Measurements from ENCODE around the gene LYSET. TPM values are rescaled to one million over a fixed set of nuclear protein-coding genes. Genes with fewer than 3 reads are reported as not detected.
A peak's percentile ranks its signal among the peaks of the same experiment; 100 is the strongest.

The LYSET gene
- total and polyA plus RNA-seq, 9 of the 15 experiments (the other 6 are each of a cell fraction or from before 2014, with no cell fraction given) = 7.6 to 36.6 (median 15.9) TPM

DNA sequence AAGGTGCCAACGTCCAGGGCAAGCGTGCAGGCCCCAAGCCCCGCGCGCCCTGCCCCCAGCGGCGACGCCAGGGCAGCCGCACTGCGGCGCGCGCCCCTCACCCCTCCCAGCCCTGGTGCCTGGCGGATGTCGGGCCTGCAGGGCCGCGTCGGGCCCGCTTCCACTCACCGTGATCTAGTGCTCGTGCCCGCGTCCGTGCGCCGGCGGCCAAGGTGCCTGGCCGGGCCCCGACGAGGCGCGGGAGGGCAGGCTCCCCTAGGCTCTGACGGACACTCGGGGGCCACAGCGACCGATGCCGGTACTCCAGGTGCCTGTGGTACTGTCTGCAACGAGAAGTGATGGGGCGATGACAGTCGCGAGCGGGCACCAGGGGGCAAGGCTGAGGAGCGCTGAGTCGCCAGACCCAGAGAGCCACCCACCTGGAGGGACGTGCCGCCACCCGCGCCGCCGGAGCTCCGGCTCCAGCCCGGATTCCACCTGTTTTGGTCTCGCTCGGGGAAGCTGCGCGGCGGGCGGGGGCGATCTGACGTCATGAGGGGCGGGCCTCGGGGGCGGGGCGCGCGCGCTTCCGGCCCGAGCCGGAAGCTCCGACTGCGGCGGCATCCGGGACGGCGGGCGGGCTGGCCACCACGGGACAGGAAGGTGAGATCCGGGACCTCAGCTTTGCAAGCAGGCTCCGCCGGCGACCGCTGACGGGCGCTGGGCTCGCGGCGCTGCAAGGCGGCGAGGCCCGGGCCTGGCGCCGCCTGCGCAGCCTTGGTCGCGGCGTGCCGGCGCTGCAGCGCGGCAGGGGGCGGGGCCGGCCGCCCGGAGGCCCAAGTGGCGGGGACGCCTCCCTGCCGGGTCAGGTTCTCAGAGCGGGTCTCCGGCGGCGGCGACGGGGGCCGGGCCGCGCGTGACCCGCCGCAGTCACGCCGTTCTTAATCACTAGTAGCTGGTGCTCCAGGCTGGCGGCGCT, at the start of gene LYSET, which contains the start of gene MOAP1 (continued):
- TF ChIP-seq, protein P1, sequence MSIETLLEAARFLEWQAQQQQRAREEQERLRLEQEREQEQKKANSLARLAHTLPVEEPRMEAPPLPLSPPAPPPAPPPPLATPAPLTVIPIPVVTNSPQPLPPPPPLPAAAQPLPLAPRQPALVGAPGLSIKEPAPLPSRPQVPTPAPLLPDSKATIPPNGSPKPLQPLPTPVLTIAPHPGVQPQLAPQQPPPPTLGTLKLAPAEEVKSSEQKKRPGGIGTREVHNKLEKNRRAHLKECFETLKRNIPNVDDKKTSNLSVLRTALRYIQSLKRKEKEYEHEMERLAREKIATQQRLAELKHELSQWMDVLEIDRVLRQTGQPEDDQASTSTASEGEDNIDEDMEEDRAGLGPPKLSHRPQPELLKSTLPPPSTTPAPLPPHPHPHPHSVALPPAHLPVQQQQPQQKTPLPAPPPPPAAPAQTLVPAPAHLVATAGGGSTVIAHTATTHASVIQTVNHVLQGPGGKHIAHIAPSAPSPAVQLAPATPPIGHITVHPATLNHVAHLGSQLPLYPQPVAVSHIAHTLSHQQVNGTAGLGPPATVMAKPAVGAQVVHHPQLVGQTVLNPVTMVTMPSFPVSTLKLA (conservative IDR thresholded peaks at IDR 0.05) = no peak; a peak in 1 of 4 replicates
- no peak for TF ChIP-seq FOSL1 (tag; conservative IDR thresholded peaks at IDR 0.05)
- TF ChIP-seq BCL6 (CRISPR knock-in tag; IDR thresholded peaks at IDR 0.05) = no peak
- no peak for TF ChIP-seq SMARCC2 (IDR thresholded peaks at IDR 0.05; ENCODE audit: low read depth)
- no peak for TF ChIP-seq HNRNPUL1 (IDR thresholded peaks at IDR 0.05; ENCODE audit: low read length)
- TF ChIP-seq CHD4 (IDR thresholded peaks at IDR 0.05; ENCODE audit: insufficient read depth, insufficient replicate concordance, low read depth, low read length, poor library complexity, severe bottlenecking) = no peak
- TF ChIP-seq, protein P2, sequence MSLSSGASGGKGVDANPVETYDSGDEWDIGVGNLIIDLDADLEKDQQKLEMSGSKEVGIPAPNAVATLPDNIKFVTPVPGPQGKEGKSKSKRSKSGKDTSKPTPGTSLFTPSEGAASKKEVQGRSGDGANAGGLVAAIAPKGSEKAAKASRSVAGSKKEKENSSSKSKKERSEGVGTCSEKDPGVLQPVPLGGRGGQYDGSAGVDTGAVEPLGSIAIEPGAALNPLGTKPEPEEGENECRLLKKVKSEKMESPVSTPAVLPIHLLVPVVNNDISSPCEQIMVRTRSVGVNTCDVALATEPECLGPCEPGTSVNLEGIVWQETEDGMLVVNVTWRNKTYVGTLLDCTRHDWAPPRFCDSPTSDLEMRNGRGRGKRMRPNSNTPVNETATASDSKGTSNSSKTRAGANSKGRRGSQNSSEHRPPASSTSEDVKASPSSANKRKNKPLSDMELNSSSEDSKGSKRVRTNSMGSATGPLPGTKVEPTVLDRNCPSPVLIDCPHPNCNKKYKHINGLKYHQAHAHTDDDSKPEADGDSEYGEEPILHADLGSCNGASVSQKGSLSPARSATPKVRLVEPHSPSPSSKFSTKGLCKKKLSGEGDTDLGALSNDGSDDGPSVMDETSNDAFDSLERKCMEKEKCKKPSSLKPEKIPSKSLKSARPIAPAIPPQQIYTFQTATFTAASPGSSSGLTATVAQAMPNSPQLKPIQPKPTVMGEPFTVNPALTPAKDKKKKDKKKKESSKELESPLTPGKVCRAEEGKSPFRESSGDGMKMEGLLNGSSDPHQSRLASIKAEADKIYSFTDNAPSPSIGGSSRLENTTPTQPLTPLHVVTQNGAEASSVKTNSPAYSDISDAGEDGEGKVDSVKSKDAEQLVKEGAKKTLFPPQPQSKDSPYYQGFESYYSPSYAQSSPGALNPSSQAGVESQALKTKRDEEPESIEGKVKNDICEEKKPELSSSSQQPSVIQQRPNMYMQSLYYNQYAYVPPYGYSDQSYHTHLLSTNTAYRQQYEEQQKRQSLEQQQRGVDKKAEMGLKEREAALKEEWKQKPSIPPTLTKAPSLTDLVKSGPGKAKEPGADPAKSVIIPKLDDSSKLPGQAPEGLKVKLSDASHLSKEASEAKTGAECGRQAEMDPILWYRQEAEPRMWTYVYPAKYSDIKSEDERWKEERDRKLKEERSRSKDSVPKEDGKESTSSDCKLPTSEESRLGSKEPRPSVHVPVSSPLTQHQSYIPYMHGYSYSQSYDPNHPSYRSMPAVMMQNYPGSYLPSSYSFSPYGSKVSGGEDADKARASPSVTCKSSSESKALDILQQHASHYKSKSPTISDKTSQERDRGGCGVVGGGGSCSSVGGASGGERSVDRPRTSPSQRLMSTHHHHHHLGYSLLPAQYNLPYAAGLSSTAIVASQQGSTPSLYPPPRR (CRISPR knock-in tag; IDR thresholded peaks at IDR 0.05; ENCODE audit: borderline replicate concordance) = no peak
- no peak for TF ChIP-seq TFAM (CRISPR knock-in tag; conservative IDR thresholded peaks at IDR 0.05)
- TF ChIP-seq U2AF2 (optimal IDR thresholded peaks at IDR 0.05; ENCODE audit: low read depth, low read length) = no peak
- TF ChIP-seq, protein P3, sequence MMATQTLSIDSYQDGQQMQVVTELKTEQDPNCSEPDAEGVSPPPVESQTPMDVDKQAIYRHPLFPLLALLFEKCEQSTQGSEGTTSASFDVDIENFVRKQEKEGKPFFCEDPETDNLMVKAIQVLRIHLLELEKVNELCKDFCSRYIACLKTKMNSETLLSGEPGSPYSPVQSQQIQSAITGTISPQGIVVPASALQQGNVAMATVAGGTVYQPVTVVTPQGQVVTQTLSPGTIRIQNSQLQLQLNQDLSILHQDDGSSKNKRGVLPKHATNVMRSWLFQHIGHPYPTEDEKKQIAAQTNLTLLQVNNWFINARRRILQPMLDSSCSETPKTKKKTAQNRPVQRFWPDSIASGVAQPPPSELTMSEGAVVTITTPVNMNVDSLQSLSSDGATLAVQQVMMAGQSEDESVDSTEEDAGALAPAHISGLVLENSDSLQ (IDR thresholded peaks at IDR 0.05) = peak; percentile 37
- TF ChIP-seq, protein P4, sequence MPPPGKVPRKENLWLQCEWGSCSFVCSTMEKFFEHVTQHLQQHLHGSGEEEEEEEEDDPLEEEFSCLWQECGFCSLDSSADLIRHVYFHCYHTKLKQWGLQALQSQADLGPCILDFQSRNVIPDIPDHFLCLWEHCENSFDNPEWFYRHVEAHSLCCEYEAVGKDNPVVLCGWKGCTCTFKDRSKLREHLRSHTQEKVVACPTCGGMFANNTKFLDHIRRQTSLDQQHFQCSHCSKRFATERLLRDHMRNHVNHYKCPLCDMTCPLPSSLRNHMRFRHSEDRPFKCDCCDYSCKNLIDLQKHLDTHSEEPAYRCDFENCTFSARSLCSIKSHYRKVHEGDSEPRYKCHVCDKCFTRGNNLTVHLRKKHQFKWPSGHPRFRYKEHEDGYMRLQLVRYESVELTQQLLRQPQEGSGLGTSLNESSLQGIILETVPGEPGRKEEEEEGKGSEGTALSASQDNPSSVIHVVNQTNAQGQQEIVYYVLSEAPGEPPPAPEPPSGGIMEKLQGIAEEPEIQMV (tag; conservative IDR thresholded peaks at IDR 0.05; ENCODE audit: low read depth) = no peak
- TF ChIP-seq, protein P5, sequence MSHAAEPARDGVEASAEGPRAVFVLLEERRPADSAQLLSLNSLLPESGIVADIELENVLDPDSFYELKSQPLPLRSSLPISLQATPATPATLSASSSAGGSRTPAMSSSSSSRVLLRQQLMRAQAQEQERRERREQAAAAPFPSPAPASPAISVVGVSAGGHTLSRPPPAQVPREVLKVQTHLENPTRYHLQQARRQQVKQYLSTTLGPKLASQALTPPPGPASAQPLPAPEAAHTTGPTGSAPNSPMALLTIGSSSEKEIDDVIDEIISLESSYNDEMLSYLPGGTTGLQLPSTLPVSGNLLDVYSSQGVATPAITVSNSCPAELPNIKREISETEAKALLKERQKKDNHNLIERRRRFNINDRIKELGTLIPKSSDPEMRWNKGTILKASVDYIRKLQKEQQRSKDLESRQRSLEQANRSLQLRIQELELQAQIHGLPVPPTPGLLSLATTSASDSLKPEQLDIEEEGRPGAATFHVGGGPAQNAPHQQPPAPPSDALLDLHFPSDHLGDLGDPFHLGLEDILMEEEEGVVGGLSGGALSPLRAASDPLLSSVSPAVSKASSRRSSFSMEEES (CRISPR knock-in tag; IDR thresholded peaks at IDR 0.05) = no peak
- no peak for TF ChIP-seq HEY1 (CRISPR knock-in tag; IDR thresholded peaks at IDR 0.05; ENCODE audit: borderline replicate concordance)
- TF ChIP-seq NFE2L1 (tag; IDR thresholded peaks at IDR 0.05; ENCODE audit: borderline replicate concordance, low read depth) = no peak

Data from K562 (cell line).